GM18507 (cell line): ENCODE results near the gene GATA3.

Experiments used
- DNase-seq: peaks from one replicate; pipeline ENCODE4 v3.0.0; 2011; ENCODE audit warnings: low read depth; ENCODE audit not compliant: insufficient read length; ENCODE audit errors: extremely low spot score
- FAIRE-seq: peaks from 2 replicates; lab custom pipeline; 2011; peaks lifted over from hg19 to GRCh38; lab: Jason Lieb, UNC

GATA3 gene

GRCh38 chr10:8037199-8037801 is 17.2 kb upstream of the GATA3 start:
- DNase-seq (no peak), FAIRE-seq (no peak)

GRCh38 chr10:8037941-8038894 is 16.3 kb upstream of the GATA3 start:
- no peak for FAIRE-seq
- DNase-seq = no peak

- FAIRE-seq (no peak), DNase-seq (no peak)
These were observed 15.1 kb upstream of the GATA3 start for GRCh38 chr10:8039321-8039881.

GRCh38 chr10:8040651-8041050 is 13.8 kb upstream of the GATA3 start:
- FAIRE-seq (no peak), DNase-seq (no peak)

- no peak for FAIRE-seq
- no peak for DNase-seq
These were observed 13.1 kb upstream of the GATA3 start for GRCh38 chr10:8041284-8041991.

GRCh38 chr10:8041992-8042720 is 12.3 kb upstream of the GATA3 start:
- FAIRE-seq (no peak), DNase-seq (no peak)

GRCh38 chr10:8042721-8043568 is 11.5 kb upstream of the GATA3 start:
- no peak for DNase-seq
- no peak for FAIRE-seq

- no peak for DNase-seq
- no peak for FAIRE-seq
These were observed 10.8 kb upstream of the GATA3 start for GRCh38 chr10:8043569-8044306.

GRCh38 chr10:8044331-8044907 is 10.1 kb upstream of the GATA3 start:
- no peak for DNase-seq
- FAIRE-seq = no peak

GRCh38 chr10:8044908-8045725 is 9.4 kb upstream of the GATA3 start:
- FAIRE-seq = peak; percentile 39
- DNase-seq = no peak

- no peak for DNase-seq
- no peak for FAIRE-seq
These were observed 8.6 kb upstream of the GATA3 start for GRCh38 chr10:8045726-8046494.

- DNase-seq (no peak), FAIRE-seq (no peak)
These were observed 6.8 kb upstream of the GATA3 start for GRCh38 chr10:8047452-8048280.

- no peak for DNase-seq
- peak; percentile 42 for FAIRE-seq
These were observed 6.0 kb upstream of the GATA3 start for GRCh38 chr10:8048281-8049008.

- DNase-seq = no peak
- no peak for FAIRE-seq
These were observed 5.2 kb upstream of the GATA3 start for GRCh38 chr10:8049045-8049864.
